Pulmonary artery endothelial cell (primary cell): ENCODE data around the gene EIF4ENIF1. TPM values are rescaled to one million over a fixed set of nuclear protein-coding genes. Genes with fewer than 3 reads are reported as not detected.
"Not testable (repeated sequence)": the region's sequence is repeated elsewhere in the genome, so short reads cannot be mapped to it uniquely, and the experiment has no call there.

Experiments used
- DNase-seq: peaks from one replicate; pipeline ENCODE4 v3.0.0-alpha.2; 2011; ENCODE audit warnings: low read depth, low spot score
- total RNA-seq: library from RNA; depleted of rRNA; stranded (reverse); fragments of >200 nt; gene quantifications from 2 replicates; pipeline ENCODE4 v1.2.3, GENCODE V29; 2014

EIF4ENIF1 gene
- total RNA-seq, 1 donor from 2014 or later, result 10.9 TPM

- no peak for DNase-seq
Measured at GRCh38 chr22:31445642-31446041, 44.0 kb downstream of the EIF4ENIF1 start.

GRCh38 chr22:31443516-31443915 lies 46.1 kb downstream of the EIF4ENIF1 start:
- no peak for DNase-seq

GRCh38 chr22:31442768-31443489 lies 46.7 kb downstream of the EIF4ENIF1 start:
- DNase-seq, result no peak

- DNase-seq, result no peak
Measured at GRCh38 chr22:31441652-31442051, 48.0 kb downstream of the EIF4ENIF1 start.

GRCh38 chr22:31440681-31441080 lies 49.0 kb downstream of the EIF4ENIF1 start:
- no peak for DNase-seq

GRCh38 chr22:31439808-31440207 lies 49.8 kb downstream of the EIF4ENIF1 start:
- no peak for DNase-seq

- no peak for DNase-seq
Measured at GRCh38 chr22:31436132-31436531, 53.5 kb downstream of the EIF4ENIF1 start.

- DNase-seq, result no peak
Measured at GRCh38 chr22:31431950-31432349, 57.7 kb downstream of the EIF4ENIF1 start.

- no peak for DNase-seq
Measured at GRCh38 chr22:31425331-31426050, 64.2 kb downstream of the EIF4ENIF1 start.

- not testable (repeated sequence) for DNase-seq
Measured at GRCh38 chr22:31402350-31402749, 87.3 kb downstream of the EIF4ENIF1 start.

GRCh38 chr22:31400023-31400397 lies 89.6 kb downstream of the EIF4ENIF1 start:
- no peak for DNase-seq

GRCh38 chr22:31399211-31400022 lies 90.2 kb downstream of the EIF4ENIF1 start, which contains the start of gene DRG1:
Gene DRG1 (plus strand): TSS chr22:31399604. CDS start chr22:31399684, 80 bp downstream.
- DNase-seq, result peak; percentile 76

- DNase-seq, result no peak
Measured at GRCh38 chr22:31398231-31398630, 91.4 kb downstream of the EIF4ENIF1 start.

GRCh38 chr22:31394326-31394725 lies 95.3 kb downstream of the EIF4ENIF1 start:
- DNase-seq, result no peak

GRCh38 chr22:31393893-31394292 lies 95.7 kb downstream of the EIF4ENIF1 start:
- DNase-seq, result no peak

Other genes with a start within 250 kb of the EIF4ENIF1 start
- gene PIK3IP1, start 197.4 kb downstream of the EIF4ENIF1 start, total RNA-seq, result 13.6 and 16.4 TPM in 2 replicates
- 16.4 and 16.7 TPM in 2 replicates for gene PATZ1, start 143.5 kb downstream of the EIF4ENIF1 start, total RNA-seq
- gene DRG1, start 90.2 kb downstream of the EIF4ENIF1 start, total RNA-seq, result 77.3 and 79.3 TPM in 2 replicates
- 17.8 and 23.1 TPM in 2 replicates for gene SFI1, start 6.7 kb upstream of the EIF4ENIF1 start, total RNA-seq
- gene PISD, start 172.4 kb upstream of the EIF4ENIF1 start, total RNA-seq, result 39.4 and 48.0 TPM in 2 replicates